Adrenal gland (tissue), 5 donors: Measurements from ENCODE around the gene TMEM200B.

Source experiments
- CTCF ChIP-seq, 6 experiments: fragments of 450-650 bp in 4 of 6; fragments of 200-600 bp in 2 of 6; sonication (generic) in 1 of 6; IDR thresholded peaks; 1 replicate in 5 of 6; 2 replicates in 1 of 6; pipeline versions ENCODE4 v1.5.1 to v1.8.0; 2016 to 2021; ENCODE audit warnings: antibody characterized with exemption in 6 of 6, mild to moderate bottlenecking in 2 of 6, moderate library complexity in 1 of 6
- POLR2A ChIP-seq, 2 donors: fragments of 450-650 bp; IDR thresholded peaks; one replicate each; pipeline ENCODE4 v1.6.1; 2017; ENCODE audit warnings: antibody characterized with exemption in 2 of 2, mild to moderate bottlenecking in 2 of 2, moderate library complexity in 1 of 2
- donor health status: DM: no; HTN: no; CAD: no.

DNA sequence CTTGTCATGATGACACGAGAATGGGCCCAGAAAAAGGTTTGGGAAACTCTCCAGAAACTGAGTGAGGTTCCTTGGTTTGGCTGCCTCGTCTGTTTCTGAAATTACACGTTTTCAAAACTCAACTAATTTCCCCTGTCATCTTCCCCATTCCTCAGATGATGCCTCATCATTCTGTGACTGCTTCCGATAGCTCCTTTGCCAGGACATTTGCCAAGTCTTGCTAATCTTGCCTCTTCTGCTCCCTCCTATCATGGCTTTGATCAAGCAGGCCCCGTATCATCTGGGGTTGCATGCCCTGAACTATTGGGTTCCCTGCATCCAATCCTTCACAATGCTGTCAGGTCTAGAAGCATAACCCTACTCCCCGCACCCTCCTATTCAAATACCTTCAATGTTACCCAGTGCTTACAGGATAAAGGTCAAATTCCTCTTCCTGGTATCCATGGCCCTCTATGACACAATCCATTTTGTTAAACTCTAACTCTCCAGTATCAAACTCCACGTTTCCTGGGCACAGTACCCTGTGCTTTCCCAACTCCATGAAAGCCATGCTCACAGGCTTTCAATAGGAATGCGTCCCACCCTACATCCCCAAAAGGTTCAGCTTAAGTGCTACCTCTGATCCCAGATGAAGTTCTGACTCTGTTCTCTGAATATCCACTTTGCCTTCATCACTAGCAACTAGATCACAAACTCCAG lies 22.2 kb upstream of the TMEM200B start:
- TF ChIP-seq CTCF (IDR thresholded peaks at IDR 0.05) (no peak), POLR2A (IDR thresholded peaks at IDR 0.05) (no peak)
